DMS153 treated with DMSO at 0.1 percent for 48 hours (cell line): ENCODE data around the gene ST6GAL1.
"Not testable (repeated sequence)": the region's sequence is repeated elsewhere in the genome, so short reads cannot be mapped to it uniquely, and the experiment has no call there.

Experiments
- DNase-seq: peaks from one replicate; lab custom pipeline; 2025; ENCODE audit not compliant: unreplicated experiment; lab: John Stamatoyannopoulos, UW

ST6GAL1 gene

GRCh38 chr3:186930143-186930640, at the start of gene ST6GAL1:
Gene ST6GAL1 (plus strand): TSS chr3:186930526. CDS start chr3:187042704, 112,178 bp downstream.
- DNase-seq = no peak

- no peak for DNase-seq
Observed at GRCh38 chr3:186882150-186882524, 48.2 kb upstream of the ST6GAL1 start.

GRCh38 chr3:186882881-186883685, 47.2 kb upstream of the ST6GAL1 start:
- DNase-seq = no peak

- no peak for DNase-seq
Observed at GRCh38 chr3:186883686-186884058, 46.7 kb upstream of the ST6GAL1 start.

- DNase-seq = not testable (repeated sequence)
Observed at GRCh38 chr3:186884868-186885267, 45.5 kb upstream of the ST6GAL1 start.

- DNase-seq = no peak
Observed at GRCh38 chr3:186886202-186886981, 43.9 kb upstream of the ST6GAL1 start.

- DNase-seq = not testable (repeated sequence)
Observed at GRCh38 chr3:186887507-186887938, 42.8 kb upstream of the ST6GAL1 start.

GRCh38 chr3:186888569-186888968, 41.8 kb upstream of the ST6GAL1 start:
- DNase-seq = peak; percentile 52

- DNase-seq = not testable (repeated sequence)
Observed at GRCh38 chr3:186889698-186890097, 40.6 kb upstream of the ST6GAL1 start.

- no peak for DNase-seq
Observed at GRCh38 chr3:186890911-186891310, 39.4 kb upstream of the ST6GAL1 start.

- DNase-seq = not testable (repeated sequence)
Observed at GRCh38 chr3:186893071-186893470, 37.3 kb upstream of the ST6GAL1 start.

GRCh38 chr3:186895406-186895805, 34.9 kb upstream of the ST6GAL1 start:
- DNase-seq = no peak

- no peak for DNase-seq
Observed at GRCh38 chr3:186896006-186896405, 34.3 kb upstream of the ST6GAL1 start.

- no peak for DNase-seq
Observed at GRCh38 chr3:186896875-186897274, 33.5 kb upstream of the ST6GAL1 start.

- no peak for DNase-seq
Observed at GRCh38 chr3:186901135-186901734, 29.1 kb upstream of the ST6GAL1 start.

- no peak for DNase-seq
Observed at GRCh38 chr3:186902154-186902553, 28.2 kb upstream of the ST6GAL1 start.

- no peak for DNase-seq
Observed at GRCh38 chr3:186902713-186903112, 27.6 kb upstream of the ST6GAL1 start.

GRCh38 chr3:186903676-186904075, 26.6 kb upstream of the ST6GAL1 start:
- not testable (repeated sequence) for DNase-seq

- not testable (repeated sequence) for DNase-seq
Observed at GRCh38 chr3:186907075-186907474, 23.3 kb upstream of the ST6GAL1 start.

GRCh38 chr3:186909078-186909853, 21.1 kb upstream of the ST6GAL1 start:
- no peak for DNase-seq
